Prostate gland (tissue), 2 donors: Measurements from ENCODE around the gene BARX1.

Experiments
- CTCF ChIP-seq, 4 experiments: fragments of 200-600 bp in 2 of 4; fragments of 450-650 bp in 2 of 4; sonication (generic) in 2 of 4; IDR thresholded peaks; 1 replicate in 3 of 4; 2 replicates in 1 of 4; pipeline ENCODE4 v1.5.1; 2016 to 2019; ENCODE audit warnings: antibody characterized with exemption in 4 of 4, mild to moderate bottlenecking in 2 of 4, moderate library complexity in 2 of 4
- POLR2AphosphoS5 ChIP-seq: sonication (generic); formaldehyde crosslinking; IDR thresholded peaks from one replicate; pipeline ENCODE4 v1.6.1; 2017; ENCODE audit warnings: antibody characterized with exemption

- no peak for TF ChIP-seq POLR2AphosphoS5
- TF ChIP-seq CTCF (IDR thresholded peaks at IDR 0.05), result no peak
These were observed 11.1 kb downstream of the BARX1 start for GRCh38 chr9:93944011-93944410.
